ENCODE data around the gene DPP9. TPM values are rescaled to one million over a fixed set of nuclear protein-coding genes. Genes with fewer than 3 reads are reported as not detected.

Gene DPP9
- total RNA-seq, 1 donor from 2014 or later: 34.0 TPM

GRCh38 chr19:4647676-4648644, 75.7 kb downstream of the DPP9 start:
- TF ChIP-seq CTCF (IDR thresholded peaks at IDR 0.05; ENCODE audit: insufficient read depth, low read length, severe bottlenecking): no peak
- FAIRE-seq (peak; percentile 96), DNase-seq (ENCODE audit: low read depth) (no peak)
- no peaks in the 10 kb centered on the region for H3K36me3 ChIP-seq (ENCODE audit: control insufficient read depth, insufficient read depth, low read length)
- no peaks in the 10 kb centered on the region for H3K27me3 ChIP-seq (ENCODE audit: control insufficient read depth, insufficient read depth, low read length)
- H3K4me3 ChIP-seq (ENCODE audit: low read depth, low read length): no peak overlapping the region

GRCh38 chr19:4645718-4646117, 77.9 kb downstream of the DPP9 start:
- H3K27me3 ChIP-seq (ENCODE audit: control insufficient read depth, insufficient read depth, low read length): no peaks in the 10 kb centered on the region
- H3K36me3 ChIP-seq (ENCODE audit: control insufficient read depth, insufficient read depth, low read length): no peaks in the 10 kb centered on the region
- TF ChIP-seq CTCF (IDR thresholded peaks at IDR 0.05; ENCODE audit: insufficient read depth, low read length, severe bottlenecking): no peak
- no peak for FAIRE-seq
- H3K4me3 ChIP-seq (ENCODE audit: low read depth, low read length): no peak overlapping the region
- no peak for DNase-seq (ENCODE audit: low read depth)

GRCh38 chr19:4642625-4643024, 81.0 kb downstream of the DPP9 start:
- no peak for FAIRE-seq

GRCh38 chr19:4641132-4641531, 82.5 kb downstream of the DPP9 start:
- Histone ChIP-seq H3K36me3 (ENCODE audit: control insufficient read depth, insufficient read depth, low read length) (no peaks in the 10 kb centered on the region), H3K4me3 (ENCODE audit: low read depth, low read length) (no peak overlapping the region), H3K27me3 (ENCODE audit: control insufficient read depth, insufficient read depth, low read length) (no peaks in the 10 kb centered on the region)
- peak; percentile 57 for DNase-seq (ENCODE audit: low read depth)
- no peak for FAIRE-seq
- no peak for TF ChIP-seq CTCF (IDR thresholded peaks at IDR 0.05; ENCODE audit: insufficient read depth, low read length, severe bottlenecking)

More at GRCh38 chr19:4642625-4643024, 81.0 kb downstream of the DPP9 start:
- no peak for TF ChIP-seq CTCF (IDR thresholded peaks at IDR 0.05; ENCODE audit: insufficient read depth, low read length, severe bottlenecking)
- no peak for DNase-seq (ENCODE audit: low read depth)
- Histone ChIP-seq H3K27me3 (ENCODE audit: control insufficient read depth, insufficient read depth, low read length) (no peaks in the 10 kb centered on the region), H3K36me3 (ENCODE audit: control insufficient read depth, insufficient read depth, low read length) (no peaks in the 10 kb centered on the region), H3K4me3 (ENCODE audit: low read depth, low read length) (no peak overlapping the region)

GRCh38 chr19:4640247-4641000, 83.2 kb downstream of the DPP9 start:
- TF ChIP-seq CTCF (IDR thresholded peaks at IDR 0.05; ENCODE audit: insufficient read depth, low read length, severe bottlenecking): no peak
- Histone ChIP-seq H3K4me3 (ENCODE audit: low read depth, low read length) (peak overlapping the region; percentile 53), H3K27me3 (ENCODE audit: control insufficient read depth, insufficient read depth, low read length) (no peaks in the 10 kb centered on the region), H3K36me3 (ENCODE audit: control insufficient read depth, insufficient read depth, low read length) (no peaks in the 10 kb centered on the region)
- DNase-seq (ENCODE audit: low read depth): peak; percentile 15
- FAIRE-seq: no peak
